Gastrocnemius medialis (tissue), 4 donors: ENCODE data around the gene C22orf31. TPM values are rescaled to one million over a fixed set of nuclear protein-coding genes. Genes with fewer than 3 reads are reported as not detected.

ENCODE experiments used
- ATAC-seq, 2 donors: fragments of 150-250 bp; one replicate each; pipeline ENCODE4 v1.9.1; 2016
- DNase-seq, 2 donors: peaks; one replicate each; pipeline ENCODE4 v3.0.0-alpha.2; 2019
- H3K27ac ChIP-seq, 4 donors: fragments of 200-600 bp; sonication (generic); 1 replicate in 1 of 4; 2 replicates in 3 of 4; pipeline ENCODE4 v1.5.1; 2016 to 2018; ENCODE audit warnings: mild to moderate bottlenecking in 2 of 4, moderate library complexity in 1 of 4
- H3K27me3 ChIP-seq, 3 donors: fragments of 200-600 bp; sonication (generic) in 2 of 3; 1 replicate in 1 of 3; 2 replicates in 2 of 3; pipeline versions ENCODE4 v1.5.1 to v1.6.0; 2016 to 2019; ENCODE audit warnings: mild to moderate bottlenecking in 1 of 3, moderate library complexity in 1 of 3
- H3K36me3 ChIP-seq, 2 donors: fragments of 200-600 bp; sonication (generic) in 1 of 2; one replicate each; pipeline ENCODE4 v1.5.1; 2017 to 2018
- H3K4me1 ChIP-seq, 2 donors: fragments of 200-600 bp; sonication (generic) in 1 of 2; one replicate each; pipeline ENCODE4 v1.5.1; 2016 to 2017; ENCODE audit warnings: mild to moderate bottlenecking in 2 of 2
- H3K4me3 ChIP-seq, 4 donors: fragments of 200-600 bp; sonication (generic) in 3 of 4; 1 replicate in 1 of 4; 2 replicates in 3 of 4; pipeline ENCODE4 v1.5.1; 2016 to 2019; ENCODE audit warnings: mild to moderate bottlenecking in 2 of 4
- H3K9me3 ChIP-seq, 3 donors: fragments of 200-600 bp; sonication (generic) in 2 of 3; 1 replicate in 1 of 3; 2 replicates in 2 of 3; pipeline ENCODE4 v1.5.1; 2016 to 2019
- POLR2A ChIP-seq, 2 donors: fragments of 450-650 bp; IDR thresholded peaks; one replicate each; pipeline ENCODE4 v1.6.1; 2017; ENCODE audit warnings: antibody characterized with exemption in 2 of 2, mild to moderate bottlenecking in 2 of 2, moderate library complexity in 2 of 2
- in situ Hi-C, 4 donors: fragments of 200-750 bp; cut with MboI; loops; one replicate each; pipeline versions ENCODE4 v1.15.0 to v1.8.0; 2017; ENCODE audit warnings: low sequenced_read_pairs in 4 of 4
- intact Hi-C: fragments of 100-400 bp; cut with DNase I; formaldehyde crosslinking; loops from one replicate; pipeline ENCODE4 v1.15.1; 2023; ENCODE audit warnings: low total_unique reads
- total RNA-seq, 4 donors: library from RNA; depleted of rRNA; stranded (reverse); fragments of >200 nt; gene quantifications; one replicate each; pipeline versions ENCODE4 v1.1.0 to v1.2.3, GENCODE V29; 2016
- TF ChIP-seq, protein P1 (sequence below), 5 experiments: fragments of 450-650 bp in 3 of 5; fragments of 200-600 bp in 2 of 5; sonication (generic) in 2 of 5; IDR thresholded peaks in 4 of 5; conservative IDR thresholded peaks in 1 of 5; 1 replicate in 4 of 5; 2 replicates in 1 of 5; pipeline ENCODE4 v1.5.1; 2016 to 2019; ENCODE audit warnings: antibody characterized with exemption in 5 of 5, mild to moderate bottlenecking in 3 of 5, moderate library complexity in 3 of 5

Gene C22orf31
- total RNA-seq, 4 donors from 2014 or later = not detected

DNA sequence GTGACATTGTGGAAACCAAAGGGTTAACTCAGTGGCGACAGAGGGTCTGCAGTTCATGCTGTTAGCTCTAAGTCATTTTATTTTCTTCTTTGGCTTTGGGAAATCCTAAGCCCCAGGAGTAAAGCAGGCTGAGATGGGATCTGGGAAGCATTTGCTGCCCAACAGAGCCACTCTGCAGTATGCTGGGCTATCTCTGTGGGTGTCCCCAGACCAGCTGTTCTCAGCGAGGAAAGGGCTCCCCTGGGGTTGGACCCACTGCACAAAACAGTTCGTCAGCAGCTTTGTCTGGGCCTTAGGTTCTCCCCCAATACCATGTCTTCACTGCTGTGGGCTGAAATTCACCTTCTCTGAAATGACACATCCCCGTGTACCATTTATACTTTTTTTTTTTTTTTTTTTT is 45.2 kb upstream of the C22orf31 start:
- no peaks in the 10 kb centered on the region for H3K27me3 ChIP-seq
- intact Hi-C loops = no loop called here
- in situ Hi-C loops = no loop called here
- H3K27ac ChIP-seq = no peak overlapping the region
- H3K9me3 ChIP-seq = no peaks in the 10 kb centered on the region
- peaks cover 0 to 4% of the 10 kb centered on the region in 2 donors for H3K4me1 ChIP-seq
- TF ChIP-seq, protein P1, sequence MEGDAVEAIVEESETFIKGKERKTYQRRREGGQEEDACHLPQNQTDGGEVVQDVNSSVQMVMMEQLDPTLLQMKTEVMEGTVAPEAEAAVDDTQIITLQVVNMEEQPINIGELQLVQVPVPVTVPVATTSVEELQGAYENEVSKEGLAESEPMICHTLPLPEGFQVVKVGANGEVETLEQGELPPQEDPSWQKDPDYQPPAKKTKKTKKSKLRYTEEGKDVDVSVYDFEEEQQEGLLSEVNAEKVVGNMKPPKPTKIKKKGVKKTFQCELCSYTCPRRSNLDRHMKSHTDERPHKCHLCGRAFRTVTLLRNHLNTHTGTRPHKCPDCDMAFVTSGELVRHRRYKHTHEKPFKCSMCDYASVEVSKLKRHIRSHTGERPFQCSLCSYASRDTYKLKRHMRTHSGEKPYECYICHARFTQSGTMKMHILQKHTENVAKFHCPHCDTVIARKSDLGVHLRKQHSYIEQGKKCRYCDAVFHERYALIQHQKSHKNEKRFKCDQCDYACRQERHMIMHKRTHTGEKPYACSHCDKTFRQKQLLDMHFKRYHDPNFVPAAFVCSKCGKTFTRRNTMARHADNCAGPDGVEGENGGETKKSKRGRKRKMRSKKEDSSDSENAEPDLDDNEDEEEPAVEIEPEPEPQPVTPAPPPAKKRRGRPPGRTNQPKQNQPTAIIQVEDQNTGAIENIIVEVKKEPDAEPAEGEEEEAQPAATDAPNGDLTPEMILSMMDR (IDR thresholded peaks at IDR 0.05 in 4 of 5, conservative IDR thresholded peaks at IDR 0.05 in 1 of 5) = no peak
- no peak for TF ChIP-seq POLR2A (IDR thresholded peaks at IDR 0.05)
- H3K4me3 ChIP-seq = no peak overlapping the region
- no peak for DNase-seq
- H3K36me3 ChIP-seq = no peaks in the 10 kb centered on the region
- no peak for ATAC-seq

DNA sequence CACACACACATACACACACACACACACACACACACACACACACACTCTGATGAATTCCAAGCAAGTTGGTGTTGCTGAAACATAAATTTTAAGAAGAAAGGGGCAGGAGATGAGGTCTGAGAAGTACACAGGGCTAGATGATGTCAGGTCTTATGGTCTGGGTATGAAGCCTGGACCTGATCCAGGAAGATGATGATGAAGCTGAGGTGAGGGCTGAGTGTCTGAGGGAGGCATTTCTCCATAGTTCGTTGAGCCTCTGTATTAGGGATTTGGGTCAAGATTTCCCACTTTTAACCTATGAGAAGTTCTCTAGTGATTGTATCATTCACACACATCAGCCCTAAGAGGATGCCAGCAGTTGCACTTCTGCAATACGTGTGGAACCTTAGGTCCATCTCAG is 43.8 kb upstream of the C22orf31 start:
- in situ Hi-C loops = no loop called here

DNA sequence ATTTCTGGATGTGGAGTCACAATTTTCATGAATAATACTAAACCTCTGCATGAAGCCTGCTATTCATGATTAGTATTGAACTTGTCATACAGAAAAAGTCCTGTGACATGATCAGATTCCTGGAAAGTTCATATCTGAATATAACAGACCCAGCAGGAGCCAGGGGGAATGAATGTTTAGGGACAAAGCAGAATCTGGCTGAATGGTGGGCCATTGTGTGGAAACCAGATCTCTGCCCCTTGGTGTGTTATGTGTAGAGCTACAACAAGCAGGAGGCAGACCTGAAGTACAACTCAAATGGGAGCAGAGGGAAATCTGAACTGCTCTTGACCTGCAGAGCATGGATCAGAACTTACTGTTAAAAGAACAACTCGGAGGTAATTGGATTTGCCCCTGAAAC is 41.5 kb upstream of the C22orf31 start:
- Histone ChIP-seq H3K4me3 (no peak overlapping the region), H3K4me1 (no peaks in the 10 kb centered on the region), H3K27me3 (no peaks in the 10 kb centered on the region), H3K9me3 (no peaks in the 10 kb centered on the region), H3K36me3 (no peaks in the 10 kb centered on the region), H3K27ac (no peak overlapping the region)
- no peak for TF ChIP-seq POLR2A (IDR thresholded peaks at IDR 0.05)
- ATAC-seq = no peak
- no peak for DNase-seq
- in situ Hi-C loops (no loop called here), intact Hi-C loops (no loop called here)

More for the DNA sequence above, 43.8 kb upstream of the C22orf31 start:
- Histone ChIP-seq H3K4me3 (no peak overlapping the region), H3K27ac (no peak overlapping the region), H3K9me3 (no peaks in the 10 kb centered on the region), H3K4me1 (peaks cover 0 to 4% of the 10 kb centered on the region in 2 donors), H3K27me3 (no peaks in the 10 kb centered on the region), H3K36me3 (no peaks in the 10 kb centered on the region)
- DNase-seq (no peak), ATAC-seq (no peak)
- intact Hi-C loops = no loop called here
- no peak for TF ChIP-seq POLR2A (IDR thresholded peaks at IDR 0.05)
- TF ChIP-seq, protein P1 (IDR thresholded peaks at IDR 0.05 in 4 of 5, conservative IDR thresholded peaks at IDR 0.05 in 1 of 5) = no peak

DNA sequence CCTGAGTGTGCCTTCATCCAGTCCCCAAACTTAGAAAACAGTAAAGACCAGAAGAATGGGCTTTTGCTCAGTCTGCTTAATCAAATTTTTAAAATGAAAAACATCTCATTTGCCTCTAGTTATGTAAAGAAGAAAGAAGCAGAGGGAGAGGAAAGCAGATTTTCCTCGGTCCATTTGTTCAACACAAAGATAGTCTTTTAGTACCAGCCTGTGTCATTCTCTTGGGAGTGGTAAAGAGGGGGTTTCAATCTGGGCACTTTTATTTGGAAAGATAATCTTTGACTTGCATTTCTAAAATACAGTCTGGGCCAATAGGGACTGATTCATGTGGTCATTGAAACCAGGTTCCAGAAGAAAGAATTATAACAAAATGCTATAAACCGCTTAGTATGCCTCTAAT is 40.7 kb upstream of the C22orf31 start:
- TF ChIP-seq POLR2A (IDR thresholded peaks at IDR 0.05) = no peak
- TF ChIP-seq, protein P1 (IDR thresholded peaks at IDR 0.05 in 4 of 5, conservative IDR thresholded peaks at IDR 0.05 in 1 of 5) = no peak
- Histone ChIP-seq H3K4me3 (no peak overlapping the region), H3K9me3 (no peaks in the 10 kb centered on the region), H3K27ac (no peak overlapping the region), H3K27me3 (no peaks in the 10 kb centered on the region), H3K4me1 (peaks cover 0 to 6% of the 10 kb centered on the region in 2 donors), H3K36me3 (no peaks in the 10 kb centered on the region)
- intact Hi-C loops (no loop called here), in situ Hi-C loops (no loop called here)
- DNase-seq (no peak), ATAC-seq (no peak)

DNA sequence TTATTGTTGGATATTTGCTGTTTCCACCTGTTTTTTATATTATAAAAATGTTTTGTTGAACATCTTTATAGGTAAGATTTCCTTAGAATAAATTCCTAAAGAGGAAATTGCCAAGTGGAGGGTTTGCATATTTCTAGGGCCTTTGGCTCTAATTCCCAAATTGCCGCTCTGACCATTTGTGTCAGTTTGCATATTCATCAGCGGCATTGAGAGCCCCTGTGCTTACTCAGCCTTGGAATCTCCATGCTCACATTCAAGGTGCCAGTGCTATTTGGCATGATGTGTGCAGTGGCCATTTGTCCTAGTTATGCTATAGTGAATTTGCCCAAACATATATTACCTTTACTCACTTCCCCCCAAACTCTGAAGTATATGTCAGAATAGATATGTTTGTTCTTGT is 36.7 kb upstream of the C22orf31 start:
- no peak for DNase-seq
- no peak overlapping the region for H3K4me3 ChIP-seq
- in situ Hi-C loops (loop anchor here in 1 of 4 donors (10.0 kb wide), 1 partner anchor 57 kb away; no protein-coding TSS in a partner anchor), intact Hi-C loops (no loop called here)
- H3K27ac ChIP-seq = no peak overlapping the region
- ATAC-seq = no peak
- no peaks in the 10 kb centered on the region for H3K36me3 ChIP-seq
- no peaks in the 10 kb centered on the region for H3K27me3 ChIP-seq
- no peaks in the 10 kb centered on the region for H3K9me3 ChIP-seq
- TF ChIP-seq, protein P1 (IDR thresholded peaks at IDR 0.05 in 4 of 5, conservative IDR thresholded peaks at IDR 0.05 in 1 of 5) = no peak
- no peak for TF ChIP-seq POLR2A (IDR thresholded peaks at IDR 0.05)
- H3K4me1 ChIP-seq = peaks cover 15 to 32% of the 10 kb centered on the region in 2 donors
